HG02623 (cell line): ENCODE measurements around the gene PALB2.
A peak's percentile ranks its signal among the peaks of the same experiment; 100 is the strongest.
"Not testable (repeated sequence)": the region's sequence is repeated elsewhere in the genome, so short reads cannot be mapped to it uniquely, and the experiment has no call there.

Experiments used
- ATAC-seq: cut with Tn5 transposase; IDR thresholded peaks from one replicate; pipeline ENCODE4 v1.9.1; 2021; ENCODE audit warnings: moderate library complexity; ENCODE audit not compliant: unreplicated experiment

The PALB2 gene

DNA sequence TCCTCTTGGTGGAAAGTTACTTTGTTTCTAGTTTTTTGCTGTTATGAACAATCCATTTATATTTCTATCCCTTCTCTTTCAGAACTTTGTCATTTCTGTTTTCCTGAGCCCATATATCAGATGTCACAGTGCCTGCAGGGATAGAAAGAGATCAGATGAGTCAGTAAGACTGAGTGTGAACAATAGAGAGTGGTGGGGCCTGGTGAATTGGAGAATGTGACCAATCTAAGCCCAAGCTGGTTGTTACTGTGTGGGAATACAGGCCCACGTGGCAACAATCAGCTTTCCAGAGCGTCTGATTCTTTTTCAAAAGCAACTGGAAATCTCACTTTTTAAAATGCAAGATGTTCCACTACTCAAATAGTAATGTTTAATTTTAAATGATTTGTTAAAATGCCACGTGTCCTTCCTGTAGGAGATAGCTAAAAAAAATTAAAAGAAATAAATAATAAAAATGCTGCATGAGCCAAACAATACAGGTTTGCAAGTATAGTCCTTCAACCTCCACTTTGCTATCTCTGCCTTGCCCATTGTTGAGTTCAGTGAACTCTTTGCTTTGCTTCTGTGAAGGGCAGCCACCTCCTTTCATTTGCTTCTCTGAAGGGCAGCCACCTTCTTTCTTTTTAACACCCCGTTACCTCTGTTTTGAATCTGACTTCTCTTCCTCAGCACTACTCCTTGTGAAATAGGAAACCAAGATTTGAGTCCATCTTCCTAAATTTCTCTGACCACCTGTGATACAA lies 9.7 kb upstream of the PALB2 start:
- ATAC-seq: no peak

GRCh38 chr16:23642246-23642774 lies 1.2 kb upstream of the PALB2 start:
- no peak for ATAC-seq

GRCh38 chr16:23640615-23640930 lies 537 bp downstream of the PALB2 start:
- ATAC-seq: no peak

GRCh38 chr16:23635958-23636357 lies 5.2 kb downstream of the PALB2 start:
- ATAC-seq: no peak

GRCh38 chr16:23634461-23635036 lies 6.6 kb downstream of the PALB2 start:
- ATAC-seq: no peak

DNA sequence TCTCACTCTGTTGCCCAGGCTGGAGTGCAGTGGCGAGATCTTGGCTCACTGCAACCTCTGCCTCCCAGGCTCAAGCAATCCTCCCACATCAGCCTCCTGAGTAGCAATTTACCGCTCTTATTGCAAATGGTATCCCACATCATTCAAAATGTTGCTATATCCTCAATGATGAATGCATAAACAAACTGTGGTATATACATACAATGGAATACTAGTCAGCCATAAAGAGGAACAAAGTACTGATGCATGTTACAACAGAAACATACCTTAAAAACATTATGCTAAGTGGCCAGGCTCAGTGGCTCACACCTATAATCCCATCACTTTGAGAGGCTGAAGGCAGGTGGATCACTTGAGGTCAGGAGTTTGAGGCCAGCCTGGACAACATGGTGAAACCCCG lies 9.2 kb downstream of the PALB2 start:
- ATAC-seq: not testable (repeated sequence)

- no peak for ATAC-seq
These were observed 11.6 kb downstream of the PALB2 start for GRCh38 chr16:23629516-23629915.

DNA sequence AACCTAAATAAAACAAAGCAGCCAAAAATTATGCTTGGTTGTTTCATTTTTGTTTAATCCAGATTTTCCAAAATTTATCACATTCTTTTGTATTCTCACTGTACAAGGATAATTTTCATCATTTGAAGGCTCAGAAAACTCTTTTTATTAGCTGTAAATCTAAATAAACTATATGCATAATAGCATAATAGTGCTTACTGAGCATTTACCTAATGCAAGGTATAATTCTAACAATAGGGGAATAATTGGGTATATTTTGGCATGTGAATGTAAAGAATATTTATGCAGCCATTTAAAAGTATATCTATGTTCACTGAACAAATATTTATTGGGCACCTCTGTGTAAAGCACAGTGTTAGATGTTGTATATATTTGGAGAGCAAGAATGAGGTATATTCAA lies 17.0 kb downstream of the PALB2 start:
- no peak for ATAC-seq

- ATAC-seq: no peak
These were observed 25.3 kb downstream of the PALB2 start for GRCh38 chr16:23615805-23616204.

DNA sequence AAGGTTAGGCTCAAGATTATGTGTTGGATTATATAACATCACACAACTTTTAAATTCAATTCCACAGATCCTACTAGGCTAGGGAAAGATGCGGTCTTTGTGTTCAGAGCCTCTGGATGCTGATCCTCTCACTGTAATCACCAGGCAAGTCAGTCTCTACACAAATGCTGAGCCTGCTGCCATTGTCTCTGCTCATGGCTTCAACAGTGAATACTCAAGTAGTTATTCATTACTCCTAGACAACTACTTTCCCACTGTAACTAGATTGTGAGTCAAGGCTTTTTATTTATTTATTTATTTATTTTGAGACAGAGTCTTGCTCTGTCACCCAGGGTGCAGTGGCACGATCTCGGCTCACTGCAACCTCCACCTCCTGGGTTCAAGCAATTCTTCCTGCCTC lies 29.2 kb downstream of the PALB2 start:
- ATAC-seq: no peak

GRCh38 chr16:23610905-23611304 lies 30.2 kb downstream of the PALB2 start:
- ATAC-seq: not testable (repeated sequence)

DNA sequence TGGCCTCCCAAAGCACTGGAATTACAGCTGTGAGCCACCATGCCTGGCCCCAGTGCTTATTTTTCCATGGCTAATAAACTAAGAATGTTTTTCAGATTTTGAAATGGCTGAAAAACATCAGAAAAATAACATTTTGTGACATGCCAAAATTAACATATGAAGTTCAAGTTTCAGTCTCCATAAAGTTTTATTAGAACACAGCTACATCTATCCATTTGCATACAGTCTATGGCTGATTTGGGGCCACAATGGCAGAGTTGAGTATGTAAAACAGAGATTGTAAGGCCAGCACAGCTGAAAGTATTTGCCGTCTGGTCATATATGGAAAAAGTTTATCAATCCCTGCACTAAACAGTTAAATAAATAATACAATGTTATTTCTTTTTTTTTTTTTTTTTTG lies 31.2 kb downstream of the PALB2 start:
- ATAC-seq: no peak

GRCh38 chr16:23608194-23608593 lies 32.9 kb downstream of the PALB2 start:
- ATAC-seq: no peak

DNA sequence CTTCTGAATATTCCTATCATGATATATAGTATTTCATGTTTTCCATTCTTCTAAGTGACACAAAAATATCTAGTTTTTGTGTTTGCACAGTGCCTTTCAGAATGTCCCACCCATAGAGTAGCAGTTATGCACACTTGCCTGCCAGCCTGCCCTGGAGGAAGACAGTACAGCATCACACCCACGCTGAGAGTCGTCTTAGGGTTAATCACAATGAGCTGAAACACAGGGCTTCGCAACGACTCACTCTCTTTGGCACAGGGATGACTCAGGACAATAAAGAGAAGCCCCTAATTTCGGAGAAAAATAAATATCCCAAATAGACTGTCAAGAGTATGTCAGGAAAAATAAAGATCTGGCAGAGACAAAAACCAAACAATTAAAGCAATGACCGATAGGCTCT lies 33.4 kb downstream of the PALB2 start:
- no peak for ATAC-seq

DNA sequence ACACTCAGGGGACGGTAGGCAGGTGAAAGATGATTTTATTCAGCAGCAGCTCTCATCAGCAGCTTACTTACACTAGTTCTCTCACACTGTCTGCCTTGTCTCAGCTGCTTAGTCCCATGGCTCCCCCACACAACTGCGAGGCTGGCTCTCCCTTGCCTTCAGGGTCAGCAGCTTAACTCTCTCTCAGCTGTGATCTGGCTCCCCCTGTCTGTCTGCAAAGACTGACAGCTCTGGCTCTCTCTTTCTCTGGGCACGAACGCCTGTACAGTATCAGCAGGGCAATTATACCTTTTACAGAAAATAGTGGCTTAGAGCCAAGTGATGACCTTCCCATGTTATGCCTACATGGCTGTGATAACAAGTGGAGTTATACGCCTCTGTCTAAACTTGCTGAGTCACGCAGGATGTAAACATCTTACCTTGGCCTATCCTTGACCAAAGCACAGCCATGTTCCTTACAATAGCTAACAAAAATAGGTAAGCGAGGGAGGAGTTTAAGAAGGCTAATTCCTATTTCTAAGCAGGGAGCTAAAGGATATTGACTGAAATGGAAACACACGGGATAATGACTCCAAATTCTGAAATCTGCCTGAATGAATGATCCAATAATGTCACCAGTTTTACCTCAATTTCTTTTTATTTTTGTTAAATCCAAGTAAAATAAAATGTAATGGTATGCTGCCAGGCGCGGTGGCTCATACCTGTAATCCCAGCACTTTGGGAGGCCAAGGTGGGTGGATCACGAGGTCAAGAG lies 43.9 kb downstream of the PALB2 start:
- ATAC-seq: no peak

GRCh38 chr16:23595951-23596720 lies 45.0 kb downstream of the PALB2 start, which contains the start of gene NDUFAB1:
Gene NDUFAB1, minus strand, starts transcription at chr16:23596316. Its CDS starts 26 bp downstream, at chr16:23596290.
- ATAC-seq: peak; percentile 80

GRCh38 chr16:23595246-23595950 lies 45.7 kb downstream of the PALB2 start:
- no peak for ATAC-seq

- ATAC-seq: no peak
These were observed 46.9 kb downstream of the PALB2 start for GRCh38 chr16:23594186-23594585.

DNA sequence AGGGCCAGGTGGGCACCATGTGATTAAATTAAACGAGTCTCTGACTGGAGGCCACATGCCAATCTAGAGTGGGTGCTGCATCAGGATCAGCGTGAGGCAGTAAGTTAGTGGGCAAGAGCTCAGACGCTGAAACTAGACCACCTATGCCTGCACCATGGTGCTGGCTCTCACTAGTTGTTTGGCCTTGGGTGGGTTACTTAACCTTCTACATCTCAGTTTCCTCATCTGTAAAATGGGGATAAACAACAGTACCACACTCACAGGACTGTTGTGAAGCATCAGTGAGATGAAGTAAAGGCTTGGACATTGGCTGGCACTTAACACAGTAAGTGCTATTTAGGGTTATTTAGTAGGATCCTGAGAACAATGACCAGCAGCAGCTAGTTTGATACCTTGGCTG lies 50.9 kb downstream of the PALB2 start:
- no peak for ATAC-seq

GRCh38 chr16:23587726-23588125 lies 53.4 kb downstream of the PALB2 start:
- no peak for ATAC-seq
